ENCODE results near the gene TINCR. TPM values are rescaled to one million over a fixed set of nuclear protein-coding genes. Genes with fewer than 3 reads are reported as not detected.

The TINCR gene
- total RNA-seq, 4 donors from 2014 or later: 19.6 to 44.2 (median 28.0) TPM

DNA sequence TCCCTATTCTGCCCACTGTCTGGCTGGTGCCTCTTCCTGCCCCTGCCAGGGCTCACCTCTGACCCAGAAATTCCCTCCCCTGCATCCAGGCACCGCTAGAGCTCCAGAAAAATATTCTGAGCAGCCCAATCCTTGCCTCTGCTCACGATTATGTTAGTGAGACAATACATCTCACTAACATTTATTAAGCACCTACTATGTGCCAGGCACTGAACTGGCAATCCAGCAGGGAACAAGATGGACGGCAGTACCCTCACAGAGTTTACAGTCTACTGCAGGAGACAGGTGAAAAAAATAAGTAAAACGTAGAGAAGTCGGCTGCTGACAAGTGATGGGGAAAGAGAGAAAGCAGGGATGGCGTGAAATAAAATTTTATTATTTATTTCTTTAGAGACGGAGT, 5.5 kb downstream of the TINCR start:
- Histone ChIP-seq H3K27me3 (peaks cover 0 to 69% (median 0%) of the 10 kb centered on the region in 4 donors), H3K36me3 (peaks cover 0 to 27% (median 0%) of the 10 kb centered on the region in 3 donors), H3K4me3 (no peak overlapping the region), H3K4me1 (peaks cover 4 to 71% (median 16%) of the 10 kb centered on the region in 3 donors), H3K27ac (no peak overlapping the region), H3K9me3 (peaks cover 0 to 11% (median 0%) of the 10 kb centered on the region in 3 donors)
- no peak for DNase-seq
- WGBS, 2 donors: 91 to 96% methylated on average over 6 to 7 of the region's 7 CpGs
- intact Hi-C loops (cut with DNase I): no loop called here
- no peak for TF ChIP-seq POLR2A (IDR thresholded peaks at IDR 0.05)
- TF ChIP-seq, protein P1, sequence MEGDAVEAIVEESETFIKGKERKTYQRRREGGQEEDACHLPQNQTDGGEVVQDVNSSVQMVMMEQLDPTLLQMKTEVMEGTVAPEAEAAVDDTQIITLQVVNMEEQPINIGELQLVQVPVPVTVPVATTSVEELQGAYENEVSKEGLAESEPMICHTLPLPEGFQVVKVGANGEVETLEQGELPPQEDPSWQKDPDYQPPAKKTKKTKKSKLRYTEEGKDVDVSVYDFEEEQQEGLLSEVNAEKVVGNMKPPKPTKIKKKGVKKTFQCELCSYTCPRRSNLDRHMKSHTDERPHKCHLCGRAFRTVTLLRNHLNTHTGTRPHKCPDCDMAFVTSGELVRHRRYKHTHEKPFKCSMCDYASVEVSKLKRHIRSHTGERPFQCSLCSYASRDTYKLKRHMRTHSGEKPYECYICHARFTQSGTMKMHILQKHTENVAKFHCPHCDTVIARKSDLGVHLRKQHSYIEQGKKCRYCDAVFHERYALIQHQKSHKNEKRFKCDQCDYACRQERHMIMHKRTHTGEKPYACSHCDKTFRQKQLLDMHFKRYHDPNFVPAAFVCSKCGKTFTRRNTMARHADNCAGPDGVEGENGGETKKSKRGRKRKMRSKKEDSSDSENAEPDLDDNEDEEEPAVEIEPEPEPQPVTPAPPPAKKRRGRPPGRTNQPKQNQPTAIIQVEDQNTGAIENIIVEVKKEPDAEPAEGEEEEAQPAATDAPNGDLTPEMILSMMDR (IDR thresholded peaks at IDR 0.05): no peak

DNA sequence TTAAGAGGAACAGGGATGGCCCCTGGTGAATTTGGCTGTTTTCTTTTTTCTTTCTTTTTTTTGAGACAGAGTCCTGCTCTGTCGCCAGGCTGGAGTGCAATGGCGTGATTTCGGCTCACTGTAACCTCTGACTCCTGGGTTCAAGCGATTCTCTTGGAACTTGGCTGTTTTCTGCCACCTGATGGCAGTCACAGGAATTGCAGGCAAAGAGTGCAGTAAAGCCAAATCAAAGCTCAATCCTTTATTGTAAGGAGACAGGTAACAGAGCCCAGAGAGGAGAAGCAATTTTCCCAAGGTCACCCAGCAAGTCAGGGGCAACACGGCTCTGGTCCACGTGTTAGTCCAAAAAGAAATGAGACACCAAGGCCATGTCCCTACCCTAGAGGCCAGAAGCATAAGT, 6.2 kb downstream of the TINCR start:
- Histone ChIP-seq H3K27ac (peak overlapping the region in 1 of 4 donors; percentile 9), H3K4me1 (peaks cover 4 to 78% (median 16%) of the 10 kb centered on the region in 3 donors), H3K27me3 (peaks cover 0 to 64% (median 0%) of the 10 kb centered on the region in 4 donors), H3K9me3 (peaks cover 0 to 11% (median 0%) of the 10 kb centered on the region in 3 donors), H3K4me3 (no peak overlapping the region), H3K36me3 (peaks cover 0 to 27% (median 0%) of the 10 kb centered on the region in 3 donors)
- WGBS, 2 donors: 74 to 84% methylated on average over 4 to 6 of the region's 6 CpGs
- DNase-seq: no peak
- TF ChIP-seq, protein P1 (IDR thresholded peaks at IDR 0.05): peak in 4 of 6 experiments; percentile 29 to 72 (median 34)
- TF ChIP-seq POLR2A (IDR thresholded peaks at IDR 0.05): no peak
- intact Hi-C loops (cut with DNase I): no loop called here

DNA sequence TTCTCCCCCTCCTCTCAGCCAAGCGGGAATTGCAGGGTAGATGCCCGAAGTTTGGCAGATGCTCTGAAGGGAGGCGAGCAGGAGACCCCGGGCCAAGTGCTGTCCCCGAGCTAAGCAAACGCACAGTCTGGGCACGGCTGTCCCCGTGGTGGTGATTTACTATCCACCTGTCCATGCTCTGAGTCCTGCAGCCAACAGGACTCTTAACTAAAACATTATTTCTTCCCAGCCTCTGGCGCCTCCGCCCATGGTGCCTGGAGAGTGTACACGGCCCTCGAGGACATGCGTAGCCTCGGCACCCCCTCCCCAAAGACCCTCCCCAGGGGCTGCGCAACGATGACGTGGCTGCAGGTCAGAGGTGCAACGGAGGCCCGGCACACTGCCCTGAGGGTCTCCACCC, 7.6 kb downstream of the TINCR start:
- H3K4me1 ChIP-seq: peaks cover 4 to 75% (median 16%) of the 10 kb centered on the region in 3 donors
- TF ChIP-seq POLR2A (IDR thresholded peaks at IDR 0.05): no peak
- TF ChIP-seq, protein P1 (IDR thresholded peaks at IDR 0.05): no peak
- no peak for DNase-seq
- H3K9me3 ChIP-seq: peaks cover 0 to 11% (median 0%) of the 10 kb centered on the region in 3 donors
- peaks cover 0 to 27% (median 0%) of the 10 kb centered on the region in 3 donors for H3K36me3 ChIP-seq
- H3K27ac ChIP-seq: peak overlapping the region in 3 of 4 donors; percentile 40 to 92 (median 91)
- H3K4me3 ChIP-seq: no peak overlapping the region
- 41 to 59% methylated on average over 13 to 17 of the region's 19 CpGs for WGBS, 2 donors
- H3K27me3 ChIP-seq: peaks cover 0 to 61% (median 0%) of the 10 kb centered on the region in 4 donors
- intact Hi-C loops (cut with DNase I): no loop called here

DNA sequence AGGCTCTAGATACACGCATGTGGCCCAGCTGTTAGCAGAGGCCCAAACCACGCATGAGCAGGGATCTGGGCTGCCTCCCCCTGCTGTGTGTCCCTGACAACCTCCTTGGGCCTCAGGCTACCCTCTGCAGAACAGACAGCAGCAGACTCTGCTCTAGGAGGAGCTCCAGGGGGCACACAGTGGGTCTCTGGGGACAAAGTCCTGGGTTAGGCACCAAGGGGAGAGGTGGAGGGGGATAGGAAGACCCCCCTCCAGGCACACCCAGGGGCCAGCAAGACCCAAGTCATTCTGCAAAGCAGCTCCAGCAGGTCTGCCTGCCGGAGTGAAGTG, 8.0 kb downstream of the TINCR start:
- Histone ChIP-seq H3K27ac (peak overlapping the region in 3 of 4 donors; percentile 40 to 92 (median 91)), H3K36me3 (peaks cover 0 to 27% (median 0%) of the 10 kb centered on the region in 3 donors), H3K4me1 (peaks cover 4 to 71% (median 16%) of the 10 kb centered on the region in 3 donors), H3K9me3 (peaks cover 0 to 11% (median 0%) of the 10 kb centered on the region in 3 donors), H3K4me3 (no peak overlapping the region), H3K27me3 (peaks cover 0 to 58% (median 0%) of the 10 kb centered on the region in 4 donors)
- no peak for DNase-seq
- no peak for TF ChIP-seq POLR2A (IDR thresholded peaks at IDR 0.05)
- TF ChIP-seq, protein P1 (IDR thresholded peaks at IDR 0.05): no peak
- WGBS, 2 donors: 19 to 20% methylated on average over 1 to 2 of the region's 3 CpGs
- intact Hi-C loops (cut with DNase I): no loop called here

DNA sequence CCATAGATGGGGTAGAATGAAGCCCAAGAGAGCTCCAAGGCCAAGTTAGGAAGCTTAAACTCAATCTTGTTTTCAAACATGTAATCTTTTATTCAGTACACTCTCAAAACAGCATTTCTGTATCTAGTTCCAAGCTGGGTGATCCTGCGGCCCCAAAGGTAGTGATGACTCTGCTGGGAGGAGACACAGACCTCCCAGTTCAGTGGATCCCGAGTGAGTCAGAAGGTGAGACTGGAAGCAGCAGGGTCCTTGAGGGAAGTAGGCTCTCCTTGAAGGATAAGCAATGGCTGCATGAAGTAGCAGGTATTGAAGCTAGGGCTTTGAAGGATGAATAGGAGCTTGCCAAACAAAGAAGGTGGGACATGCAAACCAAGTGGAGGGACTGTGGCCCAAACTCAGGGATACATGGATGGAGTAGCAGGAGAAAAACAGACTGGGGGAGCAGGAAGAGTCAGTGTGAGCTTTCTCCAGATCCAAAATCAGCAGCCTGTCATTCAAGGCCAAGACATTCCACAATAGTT, 9.6 kb downstream of the TINCR start:
- DNase-seq: no peak
- Histone ChIP-seq H3K9me3 (peaks cover 0 to 11% (median 0%) of the 10 kb centered on the region in 3 donors), H3K27ac (peak overlapping the region; percentile 79 to 92 (median 90)), H3K27me3 (peaks cover 0 to 52% (median 0%) of the 10 kb centered on the region in 4 donors), H3K36me3 (peaks cover 0 to 27% (median 0%) of the 10 kb centered on the region in 3 donors), H3K4me3 (no peak overlapping the region), H3K4me1 (peaks cover 0 to 56% (median 16%) of the 10 kb centered on the region in 3 donors)
- intact Hi-C loops (cut with DNase I): no loop called here
- WGBS, 2 donors: 28 to 31% methylated on average over 2 of the region's 2 CpGs
- TF ChIP-seq, protein P1 (IDR thresholded peaks at IDR 0.05): no peak
- TF ChIP-seq POLR2A (IDR thresholded peaks at IDR 0.05): no peak

Data from esophagus squamous epithelium (tissue), 5 donors.